ENCODE measurements around the gene TCF15.

DNA sequence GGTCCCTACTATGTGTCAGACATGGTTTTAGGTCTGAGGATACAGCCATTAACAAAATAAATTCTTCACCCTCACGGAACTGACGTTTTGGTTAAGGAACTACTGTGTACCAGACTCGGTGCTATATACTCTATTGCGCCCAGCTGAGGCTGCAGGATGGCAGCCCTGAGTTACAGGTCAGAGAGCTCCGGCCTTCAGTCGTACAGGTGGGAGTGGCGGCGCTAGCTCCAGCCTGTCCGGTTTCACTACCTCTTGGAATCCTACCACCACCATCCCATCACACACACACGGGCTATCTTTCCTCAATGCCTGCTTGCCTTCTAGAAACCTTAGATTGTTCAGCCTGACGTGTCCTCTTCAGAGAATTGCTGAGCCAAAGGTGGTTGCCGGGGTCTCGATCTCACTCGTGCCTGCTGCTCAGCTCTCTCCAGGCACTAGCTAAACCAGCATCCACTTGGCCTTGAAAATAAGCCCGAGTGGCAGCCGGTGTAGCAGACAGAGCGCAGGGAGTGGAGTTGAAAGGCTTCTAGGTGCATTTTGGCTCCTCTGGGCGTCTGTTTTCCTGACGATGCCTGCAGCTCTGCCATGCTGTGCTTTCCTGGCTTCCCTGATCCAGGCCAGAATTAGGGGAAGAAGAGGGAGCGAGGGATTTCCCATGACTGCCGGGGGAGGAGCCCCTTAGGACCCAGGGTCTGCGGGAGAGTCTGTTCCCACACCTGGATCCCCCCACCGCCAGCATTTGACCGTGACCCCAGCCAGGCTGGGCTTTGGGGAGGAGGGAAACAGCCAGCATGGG, 1.1 kb upstream of the TCF15 start:
- TF ChIP-seq POLR2A (IDR thresholded peaks at IDR 0.05), result no peak
- TF ChIP-seq, protein P1, sequence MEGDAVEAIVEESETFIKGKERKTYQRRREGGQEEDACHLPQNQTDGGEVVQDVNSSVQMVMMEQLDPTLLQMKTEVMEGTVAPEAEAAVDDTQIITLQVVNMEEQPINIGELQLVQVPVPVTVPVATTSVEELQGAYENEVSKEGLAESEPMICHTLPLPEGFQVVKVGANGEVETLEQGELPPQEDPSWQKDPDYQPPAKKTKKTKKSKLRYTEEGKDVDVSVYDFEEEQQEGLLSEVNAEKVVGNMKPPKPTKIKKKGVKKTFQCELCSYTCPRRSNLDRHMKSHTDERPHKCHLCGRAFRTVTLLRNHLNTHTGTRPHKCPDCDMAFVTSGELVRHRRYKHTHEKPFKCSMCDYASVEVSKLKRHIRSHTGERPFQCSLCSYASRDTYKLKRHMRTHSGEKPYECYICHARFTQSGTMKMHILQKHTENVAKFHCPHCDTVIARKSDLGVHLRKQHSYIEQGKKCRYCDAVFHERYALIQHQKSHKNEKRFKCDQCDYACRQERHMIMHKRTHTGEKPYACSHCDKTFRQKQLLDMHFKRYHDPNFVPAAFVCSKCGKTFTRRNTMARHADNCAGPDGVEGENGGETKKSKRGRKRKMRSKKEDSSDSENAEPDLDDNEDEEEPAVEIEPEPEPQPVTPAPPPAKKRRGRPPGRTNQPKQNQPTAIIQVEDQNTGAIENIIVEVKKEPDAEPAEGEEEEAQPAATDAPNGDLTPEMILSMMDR (IDR thresholded peaks at IDR 0.05), result no peak
